ENCODE data around the gene PPP1R9A. TPM values are rescaled to one million over a fixed set of nuclear protein-coding genes. Genes with fewer than 3 reads are reported as not detected.

Gene PPP1R9A
- total and polyA plus RNA-seq, 7 donors, result 1.8 to 51.3 (median 43.5) TPM

- Histone ChIP-seq H3K27me3 (peaks cover 0 to 17% (median 8%) of the 10 kb centered on the region in 3 donors), H3K4me3 (no peak overlapping the region), H3K4me1 (no peaks in the 10 kb centered on the region), H3K27ac (no peak overlapping the region), H3K9me3 (peaks cover 0 to 2% (median 0%) of the 10 kb centered on the region in 4 donors), H3K36me3 (no peaks in the 10 kb centered on the region)
- no peak for TF ChIP-seq POLR2AphosphoS5 (IDR thresholded peaks at IDR 0.05)
- TF ChIP-seq, protein P1, sequence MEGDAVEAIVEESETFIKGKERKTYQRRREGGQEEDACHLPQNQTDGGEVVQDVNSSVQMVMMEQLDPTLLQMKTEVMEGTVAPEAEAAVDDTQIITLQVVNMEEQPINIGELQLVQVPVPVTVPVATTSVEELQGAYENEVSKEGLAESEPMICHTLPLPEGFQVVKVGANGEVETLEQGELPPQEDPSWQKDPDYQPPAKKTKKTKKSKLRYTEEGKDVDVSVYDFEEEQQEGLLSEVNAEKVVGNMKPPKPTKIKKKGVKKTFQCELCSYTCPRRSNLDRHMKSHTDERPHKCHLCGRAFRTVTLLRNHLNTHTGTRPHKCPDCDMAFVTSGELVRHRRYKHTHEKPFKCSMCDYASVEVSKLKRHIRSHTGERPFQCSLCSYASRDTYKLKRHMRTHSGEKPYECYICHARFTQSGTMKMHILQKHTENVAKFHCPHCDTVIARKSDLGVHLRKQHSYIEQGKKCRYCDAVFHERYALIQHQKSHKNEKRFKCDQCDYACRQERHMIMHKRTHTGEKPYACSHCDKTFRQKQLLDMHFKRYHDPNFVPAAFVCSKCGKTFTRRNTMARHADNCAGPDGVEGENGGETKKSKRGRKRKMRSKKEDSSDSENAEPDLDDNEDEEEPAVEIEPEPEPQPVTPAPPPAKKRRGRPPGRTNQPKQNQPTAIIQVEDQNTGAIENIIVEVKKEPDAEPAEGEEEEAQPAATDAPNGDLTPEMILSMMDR (IDR thresholded peaks at IDR 0.05), result no peak
- no peak for TF ChIP-seq EP300 (IDR thresholded peaks at IDR 0.05)
- no peak for TF ChIP-seq POLR2A (IDR thresholded peaks at IDR 0.05)
- 88 to 89% methylated on average over 9 of the region's 9 CpGs for WGBS, 2 donors
- intact Hi-C loops (cut with DNase I), result no loop called here
- no peak for DNase-seq
Observed at GRCh38 chr7:95323410-95324129, 416.2 kb downstream of the PPP1R9A start.

- peaks cover 0 to 2% (median 0%) of the 10 kb centered on the region in 4 donors for H3K9me3 ChIP-seq
- DNase-seq, result no peak
- 17 to 24% methylated on average over 20 of the region's 20 CpGs for WGBS, 2 donors
- no peaks in the 10 kb centered on the region for H3K4me1 ChIP-seq
- no peak within 1 kb of the TSS for H3K4me3 ChIP-seq
- H3K36me3 ChIP-seq, result no peaks in the 10 kb centered on the region
- TF ChIP-seq, protein P1 (IDR thresholded peaks at IDR 0.05), result no peak
- TF ChIP-seq POLR2AphosphoS5 (IDR thresholded peaks at IDR 0.05) (no peak), POLR2A (IDR thresholded peaks at IDR 0.05) (no peak), EP300 (IDR thresholded peaks at IDR 0.05) (no peak)
- H3K27me3 ChIP-seq, result peaks cover 0 to 17% (median 8%) of the 10 kb centered on the region in 3 donors
- intact Hi-C loops (cut with DNase I), result no loop called here
- H3K27ac ChIP-seq, result no peak within 1 kb of the TSS
Observed at GRCh38 chr7:95324431-95324830, 417.0 kb downstream of the PPP1R9A start, which contains the start of gene PON1. PON1 (minus strand) TSS chr7:95324532; CDS start chr7:95324475, 57 bp downstream.

GRCh38 chr7:95327356-95327755 is 420.0 kb downstream of the PPP1R9A start:
- WGBS, 2 donors, result 85% methylated on average over 3 of the region's 3 CpGs
- no peak overlapping the region for H3K27ac ChIP-seq
- H3K27me3 ChIP-seq, result peaks cover 0 to 17% (median 8%) of the 10 kb centered on the region in 3 donors
- intact Hi-C loops (cut with DNase I), result no loop called here
- TF ChIP-seq POLR2AphosphoS5 (IDR thresholded peaks at IDR 0.05), result no peak
- TF ChIP-seq, protein P1 (IDR thresholded peaks at IDR 0.05), result no peak
- no peak for TF ChIP-seq POLR2A (IDR thresholded peaks at IDR 0.05)
- TF ChIP-seq EP300 (IDR thresholded peaks at IDR 0.05), result no peak
- H3K4me1 ChIP-seq, result peaks cover 0 to 5% (median 0%) of the 10 kb centered on the region in 4 donors
- DNase-seq, result no peak
- H3K4me3 ChIP-seq, result no peak overlapping the region
- peaks cover 0 to 2% (median 0%) of the 10 kb centered on the region in 4 donors for H3K9me3 ChIP-seq
- H3K36me3 ChIP-seq, result no peaks in the 10 kb centered on the region

DNA sequence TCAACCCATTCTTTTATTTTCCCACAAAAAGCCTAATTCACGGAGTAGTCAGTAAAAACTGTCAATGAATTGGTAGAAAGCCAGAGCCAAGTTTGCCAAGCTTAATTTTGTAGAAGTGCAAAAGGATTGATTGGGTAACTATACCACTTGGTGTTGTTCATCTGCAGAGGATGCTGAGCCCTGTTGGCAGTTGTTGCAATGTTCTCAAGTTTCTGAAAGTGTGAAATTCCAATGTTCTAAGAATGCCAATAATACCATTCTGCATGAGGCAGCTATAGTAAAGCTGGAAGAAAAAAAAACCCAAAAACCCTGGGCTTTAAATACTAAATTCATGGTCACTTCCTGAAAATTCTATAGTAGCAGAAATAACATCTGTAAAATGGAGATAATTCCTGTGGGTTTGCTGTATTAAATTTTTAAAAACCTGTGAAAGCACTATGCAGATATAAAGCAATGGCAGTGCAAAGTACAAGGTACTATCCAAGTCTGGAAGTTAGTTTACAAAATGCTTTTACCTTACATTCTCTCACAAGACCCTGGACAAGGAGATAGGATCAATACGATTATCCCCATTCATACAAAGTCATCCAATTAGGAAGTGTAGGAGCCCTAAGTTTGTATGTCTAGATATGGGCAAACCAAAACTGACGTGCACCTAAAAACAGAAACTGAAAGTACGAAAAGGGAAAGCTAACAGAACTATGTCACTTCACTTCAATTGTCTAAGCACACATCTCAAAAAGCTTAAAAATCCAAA is 423.0 kb downstream of the PPP1R9A start:
- Histone ChIP-seq H3K36me3 (no peaks in the 10 kb centered on the region), H3K4me3 (peak overlapping the region in 3 of 4 donors; percentile 20 to 26 (median 21)), H3K9me3 (peaks cover 0 to 2% (median 0%) of the 10 kb centered on the region in 4 donors), H3K4me1 (peaks cover 0 to 5% (median 0%) of the 10 kb centered on the region in 4 donors), H3K27me3 (peaks cover 0 to 2% (median 0%) of the 10 kb centered on the region in 3 donors), H3K27ac (no peak overlapping the region)
- TF ChIP-seq POLR2A (IDR thresholded peaks at IDR 0.05), result no peak
- TF ChIP-seq, protein P1 (IDR thresholded peaks at IDR 0.05), result no peak
- no peak for TF ChIP-seq EP300 (IDR thresholded peaks at IDR 0.05)
- no peak for TF ChIP-seq POLR2AphosphoS5 (IDR thresholded peaks at IDR 0.05)
- no peak for DNase-seq
- intact Hi-C loops (cut with DNase I), result no loop called here
- WGBS, 2 donors, result 23 to 31% methylated on average over 4 of the region's 4 CpGs

Data from sigmoid colon (tissue), 7 donors.